Spleen (tissue), 11 donors: ENCODE data around the gene ARHGAP6. TPM values are rescaled to one million over a fixed set of nuclear protein-coding genes. Genes with fewer than 3 reads are reported as not detected.

Experiments used
- DNase-seq: peaks from one replicate; pipeline ENCODE4 v3.0.0-alpha.2; 2020
- H3K27ac ChIP-seq, 8 donors: fragments of 200-600 bp; sonication (generic) in 7 of 8; 1 replicate in 4 of 8; 2 replicates in 4 of 8; pipeline versions ENCODE4 v1.5.0 to v1.8.0; 2016 to 2021; ENCODE audit warnings: inconsistent platforms in 4 of 8, mild to moderate bottlenecking in 4 of 8, moderate library complexity in 1 of 8
- H3K27me3 ChIP-seq, 7 donors: fragments of 200-600 bp; sonication (generic) in 6 of 7; replicated peaks in 1 of 7; 1 replicate in 4 of 7; 2 replicates in 3 of 7; pipeline versions ENCODE4 v1.5.0 to v1.8.0; 2016 to 2021; ENCODE audit warnings: inconsistent platforms in 3 of 7, mild to moderate bottlenecking in 1 of 7
- H3K36me3 ChIP-seq, 6 donors: fragments of 200-600 bp; sonication (generic) in 5 of 6; 1 replicate in 4 of 6; 2 replicates in 2 of 6; pipeline versions ENCODE4 v1.5.0 to v1.8.0; 2016 to 2021; ENCODE audit warnings: inconsistent platforms in 2 of 6
- H3K4me1 ChIP-seq, 6 donors: fragments of 200-600 bp; sonication (generic) in 5 of 6; 1 replicate in 3 of 6; 2 replicates in 3 of 6; pipeline versions ENCODE4 v1.5.0 to v1.8.0; 2016 to 2021; ENCODE audit warnings: inconsistent platforms in 3 of 6
- H3K4me3 ChIP-seq, 8 donors: fragments of 200-600 bp; sonication (generic) in 7 of 8; 1 replicate in 4 of 8; 2 replicates in 4 of 8; pipeline versions ENCODE4 v1.5.0 to v1.8.0; 2016 to 2021; ENCODE audit warnings: inconsistent platforms in 4 of 8, mild to moderate bottlenecking in 4 of 8, moderate library complexity in 2 of 8
- H3K9me3 ChIP-seq, 8 donors: fragments of 200-600 bp; sonication (generic) in 7 of 8; 1 replicate in 4 of 8; 2 replicates in 4 of 8; pipeline versions ENCODE4 v1.5.0 to v1.8.0; 2016 to 2021; ENCODE audit warnings: inconsistent platforms in 4 of 8
- POLR2A ChIP-seq, 3 donors: fragments of 450-650 bp; IDR thresholded peaks; one replicate each; pipeline ENCODE4 v1.5.1; 2017; ENCODE audit warnings: antibody characterized with exemption in 3 of 3, mild to moderate bottlenecking in 1 of 3
- POLR2AphosphoS5 ChIP-seq, 3 donors: sonication (generic); formaldehyde crosslinking; IDR thresholded peaks; one replicate each; pipeline ENCODE4 v1.5.1; 2017; ENCODE audit warnings: antibody characterized with exemption in 3 of 3
- WGBS, 5 donors: extraction: QIAGEN DNeasy Blood & Tissue Kit in 3 of 5; methylation state at CpG; one replicate each; pipeline versions ENCODE4 v1.1.5 to v1.1.7; 2013 to 2018; 5-methylcytosine and 5-hydroxymethylcytosine counted together
- intact Hi-C: fragments of 100-400 bp; cut with DNase I; formaldehyde crosslinking; loops from one replicate; pipeline ENCODE4 v1.15.0; 2023; ENCODE audit warnings: low total_unique reads
- polyA plus RNA-seq, 3 donors: library from polyadenylated mRNA; stranded (reverse); fragments of 200-250 nt; gene quantifications; one replicate each; pipeline ENCODE4 v1.2.1, GENCODE V29; 2013
- total RNA-seq, 7 donors: library from RNA; depleted of rRNA in 3 of 7; stranded (reverse); fragments of >200 nt in 3 of 7; fragmentation: NEBNext Ultra II Directional in 4 of 7; extraction: Animal tissue kit (Norgen Biotek cat#: 25700) in 4 of 7; gene quantifications; one replicate each; pipeline versions ENCODE4 v1.1.0 to v1.2.1, GENCODE V29; 2016 to 2021
- TF ChIP-seq, protein P1 (sequence below), 11 experiments: fragments of 200-600 bp in 7 of 11; fragments of 450-650 bp in 4 of 11; sonication (generic) in 4 of 11; IDR thresholded peaks in 8 of 11; conservative IDR thresholded peaks in 3 of 11; 1 replicate in 7 of 11; 2 replicates in 4 of 11; pipeline versions ENCODE4 v1.4.0 to v1.8.0; 2016 to 2021; ENCODE audit warnings: antibody characterized with exemption in 11 of 11, inconsistent platforms in 4 of 11, mild to moderate bottlenecking in 1 of 11
- donor health status: healthy with polysubstance abuse.
- donor health status: DM: no; HTN: no; CAD: no; lungs with moderate emphysema.
- donor health status: DM: no; HTN: no; CAD: no.
- donor health status: Bipolar disorder and iron deficiency.
- donor health status: healthy.
- donor health status: DM: no; HTN: no; CAD: no.
- donor health status: DM: yes; HTN: yes; CAD: no.

Gene ARHGAP6
- total and polyA plus RNA-seq, 10 donors = 2.0 to 20.8 (median 12.7) TPM

DNA sequence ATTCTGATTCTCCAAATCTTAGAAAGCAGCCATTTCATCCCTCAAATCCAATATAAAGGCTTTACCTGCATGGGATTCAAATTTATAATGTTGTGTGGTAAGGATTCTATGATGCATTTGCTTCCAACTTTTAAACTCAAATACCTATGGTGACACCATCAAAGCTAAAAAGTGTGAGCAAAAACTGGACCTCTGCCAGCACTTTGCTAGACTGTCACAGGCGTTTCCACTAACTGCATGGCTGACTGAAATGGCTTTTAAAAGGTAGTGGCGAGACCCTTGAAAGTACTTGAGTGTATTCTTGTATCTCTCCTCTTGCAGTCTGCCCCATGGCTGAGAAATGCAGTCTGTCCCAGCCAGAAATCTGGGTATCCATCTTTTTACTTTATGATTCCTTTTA lies 203.1 kb downstream of the ARHGAP6 start:
- H3K27ac ChIP-seq = no peak overlapping the region
- no peaks in the 10 kb centered on the region for H3K4me1 ChIP-seq
- peaks cover 0 to 9% (median 0%) of the 10 kb centered on the region in 7 donors for H3K27me3 ChIP-seq
- no peaks in the 10 kb centered on the region for H3K36me3 ChIP-seq
- DNase-seq = no peak
- WGBS, 5 donors = 43 to 79% (median 54%) methylated on average over 2 of the region's 2 CpGs
- no peak for TF ChIP-seq POLR2A (IDR thresholded peaks at IDR 0.05)
- TF ChIP-seq POLR2AphosphoS5 (IDR thresholded peaks at IDR 0.05) = no peak
- TF ChIP-seq, protein P1, sequence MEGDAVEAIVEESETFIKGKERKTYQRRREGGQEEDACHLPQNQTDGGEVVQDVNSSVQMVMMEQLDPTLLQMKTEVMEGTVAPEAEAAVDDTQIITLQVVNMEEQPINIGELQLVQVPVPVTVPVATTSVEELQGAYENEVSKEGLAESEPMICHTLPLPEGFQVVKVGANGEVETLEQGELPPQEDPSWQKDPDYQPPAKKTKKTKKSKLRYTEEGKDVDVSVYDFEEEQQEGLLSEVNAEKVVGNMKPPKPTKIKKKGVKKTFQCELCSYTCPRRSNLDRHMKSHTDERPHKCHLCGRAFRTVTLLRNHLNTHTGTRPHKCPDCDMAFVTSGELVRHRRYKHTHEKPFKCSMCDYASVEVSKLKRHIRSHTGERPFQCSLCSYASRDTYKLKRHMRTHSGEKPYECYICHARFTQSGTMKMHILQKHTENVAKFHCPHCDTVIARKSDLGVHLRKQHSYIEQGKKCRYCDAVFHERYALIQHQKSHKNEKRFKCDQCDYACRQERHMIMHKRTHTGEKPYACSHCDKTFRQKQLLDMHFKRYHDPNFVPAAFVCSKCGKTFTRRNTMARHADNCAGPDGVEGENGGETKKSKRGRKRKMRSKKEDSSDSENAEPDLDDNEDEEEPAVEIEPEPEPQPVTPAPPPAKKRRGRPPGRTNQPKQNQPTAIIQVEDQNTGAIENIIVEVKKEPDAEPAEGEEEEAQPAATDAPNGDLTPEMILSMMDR (IDR thresholded peaks at IDR 0.05 in 8 of 11, conservative IDR thresholded peaks at IDR 0.05 in 3 of 11) = no peak
- H3K4me3 ChIP-seq = no peak overlapping the region
- no peaks in the 10 kb centered on the region for H3K9me3 ChIP-seq
- intact Hi-C loops = no loop called here

DNA sequence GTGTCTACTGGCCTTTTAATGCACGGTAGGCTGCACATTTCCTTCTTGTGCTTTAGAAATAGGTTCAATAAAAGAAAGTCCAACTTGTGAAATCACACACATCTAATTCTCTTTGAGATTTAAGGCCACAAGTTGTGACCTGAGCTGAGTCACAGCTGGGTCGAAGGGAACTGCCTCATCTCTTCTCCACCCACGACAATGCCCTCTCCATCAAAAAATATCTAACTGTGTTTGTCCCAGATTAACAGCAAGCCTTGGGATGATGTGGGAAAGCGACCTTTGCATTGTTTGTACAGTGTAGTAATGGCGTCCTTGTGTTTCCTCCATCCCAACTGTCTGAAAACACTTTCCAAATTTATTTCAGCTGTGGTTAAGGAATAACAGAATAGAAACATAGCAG lies 203.6 kb downstream of the ARHGAP6 start:
- Histone ChIP-seq H3K4me3 (no peak overlapping the region), H3K4me1 (no peaks in the 10 kb centered on the region), H3K9me3 (no peaks in the 10 kb centered on the region), H3K27ac (no peak overlapping the region), H3K36me3 (no peaks in the 10 kb centered on the region), H3K27me3 (peaks cover 0 to 13% (median 0%) of the 10 kb centered on the region in 7 donors)
- TF ChIP-seq POLR2AphosphoS5 (IDR thresholded peaks at IDR 0.05) (no peak), POLR2A (IDR thresholded peaks at IDR 0.05) (no peak)
- TF ChIP-seq, protein P1 (IDR thresholded peaks at IDR 0.05 in 8 of 11, conservative IDR thresholded peaks at IDR 0.05 in 3 of 11) = no peak
- WGBS, 5 donors = 48 to 73% (median 65%) methylated on average over 5 of the region's 5 CpGs
- no peak for DNase-seq
- intact Hi-C loops = no loop called here

DNA sequence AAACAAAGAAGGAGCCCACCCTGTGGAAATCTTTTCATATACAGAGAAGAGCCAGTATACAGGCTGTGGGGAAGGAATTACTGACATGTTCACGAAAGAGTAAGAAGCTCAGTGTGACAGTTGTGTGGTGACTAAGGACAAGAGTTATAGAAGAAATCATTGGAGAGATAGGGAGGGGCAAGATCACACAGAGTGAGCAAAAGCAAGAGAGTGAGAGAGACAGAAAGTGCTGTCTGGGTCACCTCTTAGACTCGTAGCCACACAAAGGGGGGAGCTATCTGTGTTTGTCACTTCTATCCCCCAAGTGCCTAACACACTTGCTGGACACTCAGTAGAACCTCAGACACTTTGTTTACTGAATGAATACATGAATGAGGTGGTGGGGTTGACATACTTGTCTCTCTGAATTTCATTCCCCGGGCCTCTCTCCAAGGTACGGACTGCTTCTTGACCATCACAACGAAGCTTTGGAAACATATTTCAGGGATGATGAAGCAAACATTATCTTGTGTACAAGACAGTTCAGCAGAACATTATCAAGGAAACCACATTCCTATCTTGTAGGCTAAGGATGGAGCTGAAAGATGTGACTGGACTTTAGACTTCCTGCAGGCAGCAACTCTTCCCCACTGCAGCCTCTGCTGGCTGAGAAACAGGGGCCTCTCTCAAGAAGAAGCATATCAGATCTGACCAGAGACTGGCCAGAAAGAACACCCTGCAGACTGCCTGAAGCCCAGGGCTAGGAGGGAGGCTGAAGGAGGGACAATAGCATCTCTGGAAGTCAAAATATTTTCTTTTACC lies 204.3 kb downstream of the ARHGAP6 start:
- intact Hi-C loops = no loop called here
- no peak for TF ChIP-seq POLR2A (IDR thresholded peaks at IDR 0.05)
- TF ChIP-seq, protein P1 (IDR thresholded peaks at IDR 0.05 in 8 of 11, conservative IDR thresholded peaks at IDR 0.05 in 3 of 11) = no peak
- Histone ChIP-seq H3K36me3 (no peaks in the 10 kb centered on the region), H3K9me3 (no peaks in the 10 kb centered on the region), H3K4me1 (no peaks in the 10 kb centered on the region), H3K27me3 (peaks cover 0 to 10% (median 0%) of the 10 kb centered on the region in 7 donors), H3K4me3 (no peak overlapping the region), H3K27ac (no peak overlapping the region)
- no peak for DNase-seq
- WGBS, 5 donors = 50 to 78% (median 68%) methylated on average over 5 of the region's 5 CpGs

DNA sequence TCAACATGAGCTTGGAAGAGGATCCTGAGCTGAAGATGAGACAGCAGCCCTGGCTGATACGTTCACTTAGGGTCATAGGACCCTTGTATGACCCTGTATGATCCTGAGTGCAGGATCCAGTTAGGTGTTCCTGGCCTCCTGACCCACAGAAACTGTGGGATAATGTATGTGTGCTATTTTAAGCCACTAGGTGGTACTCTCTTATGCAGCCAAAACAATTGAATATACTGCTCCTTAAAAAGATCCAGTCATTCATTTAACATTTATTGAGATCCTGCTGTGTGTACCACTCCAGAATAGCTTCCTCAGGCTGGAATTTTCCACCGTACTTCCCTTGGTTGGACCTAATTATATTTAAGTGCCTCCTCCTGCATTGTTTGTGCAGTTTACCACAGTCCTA lies 205.4 kb downstream of the ARHGAP6 start:
- Histone ChIP-seq H3K4me1 (no peaks in the 10 kb centered on the region), H3K9me3 (no peaks in the 10 kb centered on the region), H3K4me3 (no peak overlapping the region), H3K27me3 (peaks cover 0 to 10% (median 0%) of the 10 kb centered on the region in 7 donors), H3K27ac (no peak overlapping the region), H3K36me3 (no peaks in the 10 kb centered on the region)
- WGBS, 5 donors = 54 to 80% (median 72%) methylated on average over 2 of the region's 2 CpGs
- DNase-seq = no peak
- intact Hi-C loops = no loop called here
- TF ChIP-seq, protein P1 (IDR thresholded peaks at IDR 0.05 in 8 of 11, conservative IDR thresholded peaks at IDR 0.05 in 3 of 11) = no peak
- no peak for TF ChIP-seq POLR2A (IDR thresholded peaks at IDR 0.05)
- no peak for TF ChIP-seq POLR2AphosphoS5 (IDR thresholded peaks at IDR 0.05)
